ENCODE measurements around the gene CAMSAP1.
A peak's percentile ranks its signal among the peaks of the same experiment; 100 is the strongest.

CAMSAP1 gene

GRCh38 chr9:135827866-135828580 lies 79.3 kb downstream of the CAMSAP1 start:
- no peak for DNase-seq

GRCh38 chr9:135827301-135827700 lies 80.0 kb downstream of the CAMSAP1 start:
- DNase-seq, result no peak

- no peak for DNase-seq
These were observed 81.2 kb downstream of the CAMSAP1 start for GRCh38 chr9:135826188-135826545.

GRCh38 chr9:135825435-135826187 lies 81.7 kb downstream of the CAMSAP1 start:
- DNase-seq, result no peak

DNA sequence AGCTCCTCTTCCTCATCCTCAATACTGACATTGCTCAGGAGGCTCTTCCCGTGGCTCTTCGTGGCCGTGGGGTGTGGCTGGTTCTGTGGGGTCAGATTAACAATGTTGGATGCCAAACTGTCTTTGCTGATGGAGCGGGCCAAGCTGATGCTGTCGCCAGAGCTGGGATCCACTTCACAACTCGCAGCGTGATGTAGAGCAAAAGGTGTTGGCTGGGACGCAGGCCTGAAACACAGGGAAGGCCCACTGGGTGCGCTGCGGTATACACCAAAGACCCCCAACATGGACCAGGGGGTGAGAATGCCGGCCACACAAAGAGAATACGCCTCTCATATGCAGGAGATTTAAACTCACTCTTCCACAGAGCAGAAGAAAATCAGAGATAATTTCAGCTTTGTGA lies 84.3 kb downstream of the CAMSAP1 start:
- DNase-seq, result no peak

DNA sequence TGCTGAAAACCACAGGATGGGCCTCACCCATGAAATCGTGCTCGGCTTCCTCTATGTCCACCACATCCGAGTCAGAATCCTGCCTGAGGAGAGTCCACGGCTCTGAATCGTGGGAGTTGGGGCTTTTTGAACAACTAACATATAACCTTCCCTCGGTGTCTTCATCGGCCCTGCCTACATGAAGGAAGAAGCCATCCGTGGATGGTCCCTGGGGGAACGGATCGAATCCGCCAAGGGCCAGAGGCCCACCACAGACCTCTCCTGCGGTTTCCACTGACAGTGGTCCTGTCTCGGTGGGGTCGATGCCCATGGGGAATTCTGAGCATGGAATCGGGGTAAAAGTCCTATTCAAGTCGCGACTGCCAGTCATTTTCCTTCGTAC lies 85.0 kb downstream of the CAMSAP1 start:
- no peak for DNase-seq

- DNase-seq, result no peak
These were observed 85.5 kb downstream of the CAMSAP1 start for GRCh38 chr9:135821733-135822373.

DNA sequence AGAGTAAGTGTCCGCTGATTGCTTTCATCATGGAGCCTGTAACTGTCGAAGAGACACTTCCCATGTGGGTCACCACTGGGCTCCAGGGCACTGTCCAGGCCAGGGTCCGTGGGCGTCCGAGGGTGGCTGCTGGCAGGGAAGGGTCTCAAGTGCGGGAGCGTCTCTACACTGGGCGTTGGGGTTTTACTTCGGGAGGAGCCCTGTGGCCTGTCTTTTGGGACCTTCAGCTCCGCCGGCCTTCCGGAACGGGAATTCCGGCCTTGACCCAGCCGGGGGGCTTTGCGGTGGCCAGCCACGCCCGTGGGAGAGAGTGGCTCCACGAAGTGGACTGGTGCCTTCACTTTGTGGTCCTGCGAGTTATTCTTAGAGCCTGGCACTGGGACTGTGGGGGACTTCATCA lies 86.2 kb downstream of the CAMSAP1 start:
- no peak for DNase-seq

- DNase-seq, result no peak
These were observed 86.7 kb downstream of the CAMSAP1 start for GRCh38 chr9:135820661-135821060.

- DNase-seq, result no peak
These were observed 87.4 kb downstream of the CAMSAP1 start for GRCh38 chr9:135819905-135820304.

GRCh38 chr9:135818718-135819475 lies 88.4 kb downstream of the CAMSAP1 start:
- DNase-seq, result no peak

DNA sequence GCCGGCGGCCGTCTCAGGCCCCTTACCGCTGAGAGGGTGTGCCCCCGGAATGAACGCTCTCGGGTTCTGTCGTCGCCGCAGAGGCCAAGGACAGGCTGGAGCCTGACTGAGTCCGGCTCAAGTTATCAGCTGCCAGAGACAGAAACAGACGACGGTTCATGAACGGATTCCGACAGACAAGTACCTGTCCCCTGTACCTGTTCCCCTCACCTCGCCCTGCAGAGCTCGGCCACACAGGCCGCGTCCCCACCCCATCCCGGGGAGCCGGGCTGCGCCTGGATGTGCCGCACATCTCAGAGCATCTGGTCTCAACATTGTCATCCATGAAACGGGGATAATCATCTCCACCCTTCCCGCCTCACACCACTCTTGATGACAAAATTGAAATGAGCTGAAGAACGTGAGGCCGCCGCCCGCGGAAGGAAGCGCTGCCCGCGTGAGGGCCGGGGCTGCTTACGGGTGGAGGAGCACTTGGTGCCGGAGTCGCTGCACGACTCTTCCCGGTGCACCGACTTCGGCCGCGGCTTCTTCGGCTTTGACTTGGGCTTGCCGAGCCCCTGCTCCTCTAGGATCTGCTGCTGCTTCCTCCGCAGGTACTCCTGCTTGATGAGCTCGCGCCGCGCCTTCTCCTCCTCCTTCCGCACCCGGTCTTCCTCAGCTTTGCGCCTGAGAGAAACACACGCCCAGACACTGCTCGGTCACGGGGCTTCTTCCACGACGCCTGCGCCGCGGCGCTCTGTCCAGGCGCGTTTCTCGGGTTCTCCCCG lies 89.2 kb downstream of the CAMSAP1 start:
- DNase-seq, result no peak

- DNase-seq, result no peak
These were observed 90.7 kb downstream of the CAMSAP1 start for GRCh38 chr9:135816651-135816970.

DNA sequence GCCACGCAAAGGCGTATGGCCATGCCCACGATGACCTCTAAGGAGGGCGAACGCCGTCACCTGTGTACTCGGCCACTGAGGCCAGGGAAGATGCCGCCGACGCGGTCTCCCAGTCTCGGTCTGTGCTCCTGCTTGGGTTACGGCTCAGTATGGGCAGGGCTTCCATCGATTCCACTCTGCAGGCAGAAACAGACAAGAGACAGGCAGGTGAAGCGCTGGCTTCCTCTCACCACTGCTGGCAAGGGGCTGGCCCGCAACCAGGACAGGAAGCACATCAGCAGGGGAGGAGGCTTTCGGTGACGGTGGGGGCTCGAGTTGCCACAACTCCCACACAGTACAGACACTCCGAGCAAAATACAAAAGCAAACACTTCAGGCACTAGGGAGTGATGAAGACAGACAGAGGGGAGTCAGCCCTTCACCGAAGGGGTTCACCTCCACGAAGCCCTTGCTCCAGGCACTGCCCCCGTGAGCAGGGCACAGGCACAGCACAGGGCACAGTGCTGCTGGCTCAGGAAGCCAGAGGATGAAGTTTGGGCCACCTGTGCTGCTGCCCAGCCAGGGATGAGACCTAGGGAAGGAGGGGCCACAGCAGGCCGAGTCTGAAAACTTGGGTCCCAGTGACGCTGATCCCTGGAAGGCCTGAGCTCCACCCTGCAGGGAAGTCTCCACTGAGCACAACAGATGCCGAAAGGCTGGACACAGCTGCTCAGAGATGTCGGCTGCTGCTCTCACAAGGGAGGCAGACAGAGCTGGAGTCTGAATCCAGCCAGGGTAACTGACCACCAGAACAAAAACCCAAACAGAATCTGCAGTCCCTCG lies 91.3 kb downstream of the CAMSAP1 start:
- DNase-seq, result no peak

- DNase-seq, result no peak
These were observed 91.9 kb downstream of the CAMSAP1 start for GRCh38 chr9:135815413-135815812.

DNA sequence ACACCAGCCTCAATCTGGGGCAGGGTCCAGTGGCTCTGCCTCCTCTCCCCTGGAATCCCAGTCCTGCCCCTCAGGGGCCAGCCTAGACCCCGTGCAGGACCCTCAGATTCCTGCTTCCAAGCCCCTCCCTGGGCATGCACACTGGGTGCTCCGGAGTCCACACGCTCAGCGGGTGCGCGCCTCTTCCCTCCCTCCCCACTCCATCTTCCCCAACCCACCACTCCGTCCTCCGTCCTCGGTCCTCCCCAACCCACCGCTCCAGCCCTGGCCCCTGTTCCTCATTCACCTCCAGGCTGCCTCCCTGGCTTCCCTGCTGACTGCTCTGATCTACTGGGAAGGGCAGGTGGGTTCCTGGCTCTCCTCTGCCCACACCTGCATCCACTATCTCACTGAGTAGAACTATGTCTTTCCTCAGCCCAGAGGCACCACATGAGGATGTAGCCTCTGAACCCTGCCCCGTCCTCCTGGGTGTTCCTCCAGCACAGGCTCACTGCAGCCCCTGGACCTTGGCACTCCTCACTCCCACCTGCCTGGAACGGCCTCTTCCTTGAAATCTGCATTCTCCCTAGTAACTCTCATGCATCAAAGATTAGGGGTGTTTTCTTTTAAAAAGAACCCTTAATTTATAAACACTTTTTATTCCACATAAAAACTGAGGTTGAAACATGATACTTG lies 92.8 kb downstream of the CAMSAP1 start:
- DNase-seq, result no peak

GRCh38 chr9:135813671-135814290 lies 93.6 kb downstream of the CAMSAP1 start:
- DNase-seq, result no peak

DNA sequence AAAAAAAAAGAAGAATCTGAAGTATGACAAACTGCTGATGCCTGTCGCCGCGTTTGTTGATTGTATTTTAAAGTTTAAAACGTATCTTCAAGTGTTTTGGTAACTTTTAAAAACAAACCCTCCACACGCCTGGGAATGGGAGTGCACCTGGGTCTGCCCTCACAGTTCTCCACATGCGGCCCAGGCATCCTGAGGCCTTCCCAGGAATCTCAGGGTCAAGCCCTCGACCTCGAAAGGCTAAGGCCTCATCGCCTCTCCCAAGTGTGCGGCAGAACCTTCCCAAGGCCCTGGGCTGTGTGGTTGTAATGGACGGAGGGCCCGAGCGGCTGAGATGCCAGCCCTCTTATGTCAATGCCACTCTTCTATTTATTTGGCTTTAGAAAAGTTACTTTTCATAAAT lies 94.4 kb downstream of the CAMSAP1 start:
- DNase-seq, result no peak

DNA sequence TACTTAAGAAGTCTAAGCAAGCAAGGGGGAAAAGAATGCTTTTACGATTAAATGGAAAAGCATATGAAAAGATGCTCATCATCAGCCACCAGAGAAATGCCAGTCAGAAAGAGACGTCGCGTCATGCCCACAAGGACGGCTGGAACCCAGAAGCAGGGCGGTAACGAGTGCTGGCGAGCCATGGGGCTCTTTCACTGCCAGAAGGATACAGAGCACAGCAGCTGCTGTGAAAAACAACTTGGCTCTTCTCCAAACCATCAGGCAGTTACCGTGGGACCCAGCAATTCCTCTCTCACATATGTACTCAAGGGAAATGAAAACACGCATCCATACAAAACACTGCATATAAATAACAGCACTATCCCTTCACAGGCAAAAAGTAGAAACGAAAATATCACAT lies 95.5 kb downstream of the CAMSAP1 start:
- DNase-seq, result peak; percentile 84

DNA sequence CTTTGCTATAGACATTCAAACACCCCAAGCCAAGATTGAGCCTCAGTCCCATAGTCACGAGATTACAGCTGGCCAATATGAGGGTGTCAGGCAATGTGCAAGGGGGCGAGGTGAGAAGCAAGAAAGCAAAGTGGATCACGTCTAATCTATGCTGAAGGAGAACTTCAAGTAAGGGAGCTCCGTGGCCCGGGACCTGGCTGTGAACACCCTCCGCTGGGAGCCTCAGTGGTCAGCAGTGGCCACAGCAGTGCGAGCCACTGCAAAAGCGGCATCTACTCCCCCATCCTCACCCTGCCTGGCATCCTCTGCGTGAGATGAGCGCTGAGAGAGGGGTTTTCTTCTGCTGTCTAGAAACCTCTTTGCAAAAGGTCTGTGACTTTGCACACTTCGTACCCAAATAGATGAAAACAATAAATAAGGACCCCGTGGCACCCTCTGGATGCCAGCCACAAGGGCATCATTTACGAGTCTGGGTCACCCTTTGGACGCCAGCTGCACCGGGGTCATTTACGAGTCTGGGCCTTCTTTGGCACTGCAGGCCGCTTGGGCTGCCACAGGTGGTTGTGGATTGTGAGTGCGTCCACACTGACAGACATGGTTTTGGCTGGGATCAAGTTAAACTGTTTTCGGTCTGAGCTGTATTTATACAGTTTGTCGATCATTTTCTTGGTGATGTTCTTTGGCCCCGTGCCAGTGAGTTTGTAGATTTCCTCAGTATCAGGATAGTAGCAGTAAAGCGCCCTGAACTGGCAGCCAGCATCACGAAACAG lies 96.4 kb downstream of the CAMSAP1 start:
- no peak for DNase-seq

Data from NCI-H1092 (cell line).